Esophagus muscularis mucosa (tissue), 3 donors: ENCODE results near the gene CTU2.

Experiments used
- POLR2AphosphoS5 ChIP-seq, 2 donors: sonication (generic); formaldehyde crosslinking; IDR thresholded peaks; one replicate each; pipeline ENCODE4 v1.6.1; 2017; ENCODE audit warnings: antibody characterized with exemption in 2 of 2
- TF ChIP-seq, protein P1 (sequence below), 3 experiments: fragments of 200-600 bp in 2 of 3; fragments of 450-650 bp in 1 of 3; sonication (generic) in 2 of 3; IDR thresholded peaks; one replicate each; pipeline ENCODE4 v1.5.1; 2017 to 2019; ENCODE audit warnings: antibody characterized with exemption in 3 of 3, mild to moderate bottlenecking in 2 of 3, moderate library complexity in 1 of 3

DNA sequence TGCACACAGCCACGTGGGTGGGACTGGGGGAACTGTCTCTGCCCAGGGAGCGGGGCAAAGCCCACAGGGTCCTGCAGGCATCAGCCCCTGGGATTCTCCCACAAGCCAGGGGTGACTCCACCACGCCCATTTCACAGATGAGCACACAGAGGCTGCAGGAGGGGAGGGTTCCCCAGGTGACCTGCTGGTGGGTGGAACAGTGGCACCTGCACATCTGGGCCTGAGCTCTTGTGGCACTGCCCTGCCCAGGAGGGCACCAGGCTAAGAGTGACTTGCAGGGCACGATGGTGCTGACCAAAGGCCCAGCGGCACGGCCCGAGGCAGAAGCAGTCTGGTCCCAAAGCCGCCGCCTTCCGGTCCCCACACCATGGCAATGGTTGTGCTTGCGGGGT is 54.8 kb downstream of the CTU2 start:
- TF ChIP-seq, protein P1, sequence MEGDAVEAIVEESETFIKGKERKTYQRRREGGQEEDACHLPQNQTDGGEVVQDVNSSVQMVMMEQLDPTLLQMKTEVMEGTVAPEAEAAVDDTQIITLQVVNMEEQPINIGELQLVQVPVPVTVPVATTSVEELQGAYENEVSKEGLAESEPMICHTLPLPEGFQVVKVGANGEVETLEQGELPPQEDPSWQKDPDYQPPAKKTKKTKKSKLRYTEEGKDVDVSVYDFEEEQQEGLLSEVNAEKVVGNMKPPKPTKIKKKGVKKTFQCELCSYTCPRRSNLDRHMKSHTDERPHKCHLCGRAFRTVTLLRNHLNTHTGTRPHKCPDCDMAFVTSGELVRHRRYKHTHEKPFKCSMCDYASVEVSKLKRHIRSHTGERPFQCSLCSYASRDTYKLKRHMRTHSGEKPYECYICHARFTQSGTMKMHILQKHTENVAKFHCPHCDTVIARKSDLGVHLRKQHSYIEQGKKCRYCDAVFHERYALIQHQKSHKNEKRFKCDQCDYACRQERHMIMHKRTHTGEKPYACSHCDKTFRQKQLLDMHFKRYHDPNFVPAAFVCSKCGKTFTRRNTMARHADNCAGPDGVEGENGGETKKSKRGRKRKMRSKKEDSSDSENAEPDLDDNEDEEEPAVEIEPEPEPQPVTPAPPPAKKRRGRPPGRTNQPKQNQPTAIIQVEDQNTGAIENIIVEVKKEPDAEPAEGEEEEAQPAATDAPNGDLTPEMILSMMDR (IDR thresholded peaks at IDR 0.05), result no peak
- TF ChIP-seq POLR2AphosphoS5 (IDR thresholded peaks at IDR 0.05), result no peak
